Measurements from ENCODE around the gene CNTN1. TPM values are rescaled to one million over a fixed set of nuclear protein-coding genes. Genes with fewer than 3 reads are reported as not detected.

Gene CNTN1
- total and polyA plus RNA-seq, 2 of the 4 experiments (the other 2 are of a cell fraction) = 0.10 to 0.18 TPM

DNA sequence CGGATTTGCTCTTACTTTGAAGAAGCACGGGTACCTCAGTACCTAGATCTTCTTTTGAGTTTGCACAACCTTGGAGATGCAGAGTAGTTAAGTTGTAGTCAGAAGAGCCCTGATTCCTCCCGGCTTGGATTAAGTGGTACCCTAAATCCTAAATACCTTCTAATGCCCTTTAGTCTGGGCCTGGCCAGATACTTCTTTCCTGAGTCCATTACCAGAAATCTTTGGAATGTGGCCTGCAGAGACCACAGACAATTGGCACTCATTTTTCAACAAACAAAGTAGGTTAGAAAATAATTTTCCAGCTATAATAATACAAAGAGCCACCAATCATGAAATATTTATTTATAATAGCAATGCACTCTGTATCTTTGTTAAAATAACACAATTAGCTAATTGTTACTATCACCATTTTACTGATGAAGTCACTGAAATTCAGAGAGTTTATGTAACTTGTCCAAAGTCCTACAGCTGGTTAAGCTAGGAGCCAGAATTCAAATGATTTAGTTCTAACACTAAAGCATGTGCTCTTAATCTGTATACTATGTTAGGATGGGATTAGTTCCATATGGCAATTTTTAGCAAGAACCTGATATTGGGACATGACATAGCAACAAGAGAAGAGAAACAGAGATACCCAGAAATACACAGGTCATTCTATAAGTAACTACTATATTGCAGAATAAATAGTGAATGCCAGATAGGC, 363.8 kb downstream of the CNTN1 start:
- H3K4me2 ChIP-seq (ENCODE audit: low read depth, low read length) = no peak overlapping the region
- H3K9me3 ChIP-seq (ENCODE audit: control insufficient read depth, insufficient read depth, low read length) = no peaks in the 10 kb centered on the region
- ATAC-seq (ENCODE audit: low read depth) (peak; percentile 56), DNase-seq (peak; percentile 6)
- peak overlapping the region; percentile 82 for H2BK5ac ChIP-seq (ENCODE audit: low read depth, low read length, poor library complexity, severe bottlenecking)
- H2AK5ac ChIP-seq (ENCODE audit: low read depth, low read length) = no peak overlapping the region
- H3K18ac ChIP-seq (ENCODE audit: low read depth, low read length) = peak overlapping the region; percentile 76
- H3K27ac ChIP-seq (ENCODE audit: insufficient read depth, low read length) = peak overlapping the region; percentile 8; the same call in 1 of the 2 replicates
- peaks cover 4% of the 10 kb centered on the region for H3K4me1 ChIP-seq (ENCODE audit: control insufficient read depth, insufficient read depth, low read length)
- dilution Hi-C loops (cut with HindIII; ENCODE audit: low sequenced_read_pairs, unreplicated experiment) (no loop called here), in situ Hi-C loops (cut with MboI; ENCODE audit: low sequenced_read_pairs) (no loop called here), intact Hi-C loops (cut with micrococcal nuclease) (loop anchor here (10.0 kb wide), 1 partner anchor 101 kb away; no protein-coding TSS in a partner anchor)
- no TSS peak for BruUV-seq (replicated peaks)
- no CpG with 5 or more reads among the region's 3 CpGs for WGBS, 2 experiments (ENCODE audit: extremely low coverage in 2 of 2, insufficient read length in 1 of 2)
- no peak overlapping the region; the same call in 2 of the 3 replicates for H2BK15ac ChIP-seq (ENCODE audit: low read depth, low read length)
- H2BK20ac ChIP-seq (ENCODE audit: low read depth, low read length) = peak overlapping the region; percentile 65
- H3K36me3 ChIP-seq (ENCODE audit: control insufficient read depth, insufficient read depth, low read length) = no peaks in the 10 kb centered on the region
- no peak overlapping the region for H3K56ac ChIP-seq (ENCODE audit: extremely low read depth, insufficient read depth, low read length)
- H2AFZ ChIP-seq (replicated peaks; ENCODE audit: low read length, poor library complexity) = peak overlapping the region; percentile 68
- H4K91ac ChIP-seq (ENCODE audit: insufficient read depth, low read depth, low read length) = peak overlapping the region; percentile 52; the same call in 1 of the 2 replicates
- H3K23ac ChIP-seq (ENCODE audit: low read depth, low read length) = peak overlapping the region; percentile 23; the same call in 1 of the 2 replicates
- peak overlapping the region in 1 of 2 experiments; percentile 80; a peak in 1 of 4 replicates for H4K8ac ChIP-seq (ENCODE audit: low read depth in 2 of 2, low read length in 2 of 2)
- H4K20me1 ChIP-seq (ENCODE audit: insufficient read depth, low read length) = no peaks in the 10 kb centered on the region
- no peaks in the 10 kb centered on the region for H3K27me3 ChIP-seq (ENCODE audit: control insufficient read depth, insufficient read depth, low read length)
- no peaks in the 10 kb centered on the region for H3K79me1 ChIP-seq (ENCODE audit: low read depth in 1 of 2, low read length in 2 of 2)
- H2AK9ac ChIP-seq (replicated peaks; ENCODE audit: low read depth, low read length, poor library complexity) = no peak overlapping the region
- H2BK120ac ChIP-seq (ENCODE audit: low read depth, low read length) = peak overlapping the region; percentile 72
- peak overlapping the region; percentile 78; the same call in 1 of the 2 replicates for H3K14ac ChIP-seq (replicated peaks; ENCODE audit: low read depth, low read length)
- no peak overlapping the region for H3K9ac ChIP-seq (ENCODE audit: low read depth, low read length)
- ChIA-PET CTCF (no interaction called here), POLR2A (ENCODE audit: unreplicated experiment) (no interaction called here)
- peak overlapping the region; percentile 67; the same call in 1 of the 2 replicates for H4K5ac ChIP-seq (ENCODE audit: low read depth, low read length)
- H3K4me3 ChIP-seq (ENCODE audit: insufficient read depth, low read depth, low read length) = no peak overlapping the region
- no peaks in the 10 kb centered on the region; the same call in 1 of the 2 replicates for H3K9me1 ChIP-seq (ENCODE audit: insufficient read depth, low read length)
- H3K4ac ChIP-seq (ENCODE audit: low read depth, low read length) = peak overlapping the region; percentile 77
- TF ChIP-seq MAFK (IDR thresholded peaks at IDR 0.05; ENCODE audit: low read depth, low read length) = no peak
- TF ChIP-seq BHLHE40 (IDR thresholded peaks at IDR 0.05; ENCODE audit: low read depth, low read length) = no peak
- no peak for TF ChIP-seq CEBPB (IDR thresholded peaks at IDR 0.05; ENCODE audit: low read depth, low read length)
- no peak for TF ChIP-seq NFE2L2 (IDR thresholded peaks at IDR 0.05; ENCODE audit: low read depth, low read length)
- TF ChIP-seq POLR2A (IDR thresholded peaks at IDR 0.05; ENCODE audit: low read depth, low read length) = no peak
- TF ChIP-seq, protein P1, sequence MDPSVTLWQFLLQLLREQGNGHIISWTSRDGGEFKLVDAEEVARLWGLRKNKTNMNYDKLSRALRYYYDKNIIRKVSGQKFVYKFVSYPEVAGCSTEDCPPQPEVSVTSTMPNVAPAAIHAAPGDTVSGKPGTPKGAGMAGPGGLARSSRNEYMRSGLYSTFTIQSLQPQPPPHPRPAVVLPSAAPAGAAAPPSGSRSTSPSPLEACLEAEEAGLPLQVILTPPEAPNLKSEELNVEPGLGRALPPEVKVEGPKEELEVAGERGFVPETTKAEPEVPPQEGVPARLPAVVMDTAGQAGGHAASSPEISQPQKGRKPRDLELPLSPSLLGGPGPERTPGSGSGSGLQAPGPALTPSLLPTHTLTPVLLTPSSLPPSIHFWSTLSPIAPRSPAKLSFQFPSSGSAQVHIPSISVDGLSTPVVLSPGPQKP (IDR thresholded peaks at IDR 0.05; ENCODE audit: borderline replicate concordance, low read depth, low read length) = no peak
- TF ChIP-seq, protein P2, sequence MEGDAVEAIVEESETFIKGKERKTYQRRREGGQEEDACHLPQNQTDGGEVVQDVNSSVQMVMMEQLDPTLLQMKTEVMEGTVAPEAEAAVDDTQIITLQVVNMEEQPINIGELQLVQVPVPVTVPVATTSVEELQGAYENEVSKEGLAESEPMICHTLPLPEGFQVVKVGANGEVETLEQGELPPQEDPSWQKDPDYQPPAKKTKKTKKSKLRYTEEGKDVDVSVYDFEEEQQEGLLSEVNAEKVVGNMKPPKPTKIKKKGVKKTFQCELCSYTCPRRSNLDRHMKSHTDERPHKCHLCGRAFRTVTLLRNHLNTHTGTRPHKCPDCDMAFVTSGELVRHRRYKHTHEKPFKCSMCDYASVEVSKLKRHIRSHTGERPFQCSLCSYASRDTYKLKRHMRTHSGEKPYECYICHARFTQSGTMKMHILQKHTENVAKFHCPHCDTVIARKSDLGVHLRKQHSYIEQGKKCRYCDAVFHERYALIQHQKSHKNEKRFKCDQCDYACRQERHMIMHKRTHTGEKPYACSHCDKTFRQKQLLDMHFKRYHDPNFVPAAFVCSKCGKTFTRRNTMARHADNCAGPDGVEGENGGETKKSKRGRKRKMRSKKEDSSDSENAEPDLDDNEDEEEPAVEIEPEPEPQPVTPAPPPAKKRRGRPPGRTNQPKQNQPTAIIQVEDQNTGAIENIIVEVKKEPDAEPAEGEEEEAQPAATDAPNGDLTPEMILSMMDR (conservative IDR thresholded peaks at IDR 0.05; ENCODE audit: low read depth, low read length) = no peak
- TF ChIP-seq MXI1 (IDR thresholded peaks at IDR 0.05; ENCODE audit: borderline replicate concordance, low read depth, low read length) = no peak
- TF ChIP-seq RAD21 (IDR thresholded peaks at IDR 0.05; ENCODE audit: low read length) = no peak
- TF ChIP-seq, protein P3, sequence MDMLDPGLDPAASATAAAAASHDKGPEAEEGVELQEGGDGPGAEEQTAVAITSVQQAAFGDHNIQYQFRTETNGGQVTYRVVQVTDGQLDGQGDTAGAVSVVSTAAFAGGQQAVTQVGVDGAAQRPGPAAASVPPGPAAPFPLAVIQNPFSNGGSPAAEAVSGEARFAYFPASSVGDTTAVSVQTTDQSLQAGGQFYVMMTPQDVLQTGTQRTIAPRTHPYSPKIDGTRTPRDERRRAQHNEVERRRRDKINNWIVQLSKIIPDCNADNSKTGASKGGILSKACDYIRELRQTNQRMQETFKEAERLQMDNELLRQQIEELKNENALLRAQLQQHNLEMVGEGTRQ (IDR thresholded peaks at IDR 0.05; ENCODE audit: low read depth, low read length) = no peak
- no peak for TF ChIP-seq SMC3 (IDR thresholded peaks at IDR 0.05; ENCODE audit: low read depth, low read length)
- no peak for TF ChIP-seq FOS (IDR thresholded peaks at IDR 0.05; ENCODE audit: low read depth, low read length)
- TF ChIP-seq RFX5 (IDR thresholded peaks at IDR 0.05; ENCODE audit: low read depth, low read length) = no peak
- TF ChIP-seq MAZ (IDR thresholded peaks at IDR 0.05; ENCODE audit: borderline replicate concordance, low read depth, low read length) = no peak
- no peak for TF ChIP-seq CHD1 (IDR thresholded peaks at IDR 0.05; ENCODE audit: low read depth, low read length)

All from IMR-90 (cell line).